DMS153 (cell line): ENCODE results near the gene ANXA2R.
A peak's percentile ranks its signal among the peaks of the same experiment; 100 is the strongest.
"Not testable (repeated sequence)": the region's sequence is repeated elsewhere in the genome, so short reads cannot be mapped to it uniquely, and the experiment has no call there.

ENCODE experiments used
- DNase-seq: peaks from one replicate; lab custom pipeline; 2025; lab: John Stamatoyannopoulos, UW

Gene ANXA2R, protein sequence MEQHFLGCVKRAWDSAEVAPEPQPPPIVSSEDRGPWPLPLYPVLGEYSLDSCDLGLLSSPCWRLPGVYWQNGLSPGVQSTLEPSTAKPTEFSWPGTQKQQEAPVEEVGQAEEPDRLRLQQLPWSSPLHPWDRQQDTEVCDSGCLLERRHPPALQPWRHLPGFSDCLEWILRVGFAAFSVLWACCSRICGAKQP

DNA sequence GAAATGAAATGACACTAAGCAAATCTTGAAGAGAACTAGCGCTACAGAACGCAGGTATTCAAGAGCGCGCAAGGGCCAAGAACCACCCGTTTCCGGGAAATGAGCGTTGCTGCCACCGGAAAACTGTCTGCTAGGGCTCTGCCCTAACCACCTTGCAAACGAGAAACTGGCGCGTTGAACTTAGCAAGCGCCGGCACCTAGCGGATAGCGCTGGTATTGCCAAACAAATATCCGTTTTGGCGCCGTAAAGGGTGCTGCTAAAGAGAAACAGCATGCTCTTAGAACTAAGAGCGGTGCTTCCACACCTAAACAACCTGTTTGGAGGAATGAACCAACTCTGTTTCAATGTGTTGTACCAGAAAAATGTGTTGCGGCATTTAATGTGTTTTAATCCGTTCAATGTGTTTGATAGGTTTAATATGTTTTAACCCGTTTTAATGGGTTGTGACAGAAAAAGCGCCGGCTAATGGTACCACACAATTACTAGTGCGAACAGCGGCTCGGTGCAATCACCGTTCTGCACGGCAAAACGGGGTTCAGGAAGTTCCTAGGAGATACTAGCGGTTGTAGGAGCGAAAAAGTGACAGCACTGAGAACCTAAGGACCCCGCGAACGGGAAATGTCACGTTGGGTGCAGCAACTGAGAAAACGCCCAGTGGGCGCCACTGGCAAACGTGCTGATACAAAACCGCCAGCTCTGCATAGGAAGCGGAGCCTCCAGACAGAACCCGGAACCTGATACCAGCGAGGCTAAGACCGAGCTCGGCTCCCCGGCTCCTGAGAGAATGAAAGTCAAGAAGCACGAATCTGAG, at the start of gene ANXA2R:
TSS of gene ANXA2R (minus strand) at position 33 of the 812 bp plus-strand sequence. CDS start 273 bp downstream, outside the sequence.
- peak; percentile 99 for DNase-seq

DNA sequence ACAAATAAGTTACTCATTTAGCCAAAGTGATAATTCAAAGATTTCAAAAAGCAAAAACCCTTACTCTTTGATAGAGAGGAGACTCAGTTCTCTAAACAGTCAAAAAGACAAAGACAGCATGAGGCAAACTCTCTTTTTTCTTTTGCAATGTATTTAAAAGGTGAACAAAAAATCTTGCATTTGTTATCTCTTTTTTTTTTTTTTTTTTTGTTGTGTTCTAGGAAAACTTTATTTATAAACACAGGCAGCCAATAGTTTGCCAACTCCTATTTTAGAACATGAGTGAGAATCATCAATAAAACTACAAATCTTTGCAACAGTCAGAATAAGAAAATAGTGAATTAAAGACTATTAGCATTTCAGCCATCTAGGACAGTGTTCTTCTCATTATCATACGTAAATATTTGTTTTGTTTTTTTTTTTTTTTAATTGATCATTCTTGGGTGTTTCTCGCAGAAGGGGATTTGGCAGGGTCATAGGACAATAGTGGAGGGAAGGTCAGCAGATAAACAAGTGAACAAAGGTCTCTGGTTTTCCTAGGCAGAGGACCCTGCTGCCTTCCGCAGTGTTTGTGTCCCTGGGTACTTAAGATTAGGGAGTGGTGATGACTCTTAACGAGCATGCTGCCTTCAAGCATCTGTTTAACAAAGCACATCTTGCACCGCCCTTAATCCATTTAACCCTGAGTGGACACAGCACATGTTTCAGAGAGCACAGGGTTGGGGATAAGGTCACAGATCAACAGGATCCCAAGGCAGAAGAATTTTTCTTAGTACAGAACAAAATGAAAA, 46.2 kb upstream of the ANXA2R start:
- DNase-seq, result not testable (repeated sequence)

DNA sequence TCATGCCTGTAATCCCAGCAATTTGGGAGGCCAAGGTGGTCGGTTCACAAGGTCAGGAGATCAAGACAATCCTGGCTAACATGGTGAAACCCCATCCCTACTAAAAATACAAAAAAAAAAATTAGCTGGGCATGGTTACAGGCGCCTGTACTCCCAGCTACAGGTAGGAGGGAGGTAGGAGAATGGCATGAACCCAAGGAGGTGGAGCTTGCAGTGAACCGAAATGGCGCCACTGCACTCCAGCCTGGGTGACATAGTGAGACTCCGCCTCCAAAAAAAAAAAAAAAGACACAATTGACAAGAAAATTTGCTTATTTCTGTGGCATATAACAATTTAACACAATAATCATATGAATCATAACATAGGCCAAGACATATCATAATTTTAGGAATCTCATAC, 45.3 kb upstream of the ANXA2R start:
- no peak for DNase-seq

DNA sequence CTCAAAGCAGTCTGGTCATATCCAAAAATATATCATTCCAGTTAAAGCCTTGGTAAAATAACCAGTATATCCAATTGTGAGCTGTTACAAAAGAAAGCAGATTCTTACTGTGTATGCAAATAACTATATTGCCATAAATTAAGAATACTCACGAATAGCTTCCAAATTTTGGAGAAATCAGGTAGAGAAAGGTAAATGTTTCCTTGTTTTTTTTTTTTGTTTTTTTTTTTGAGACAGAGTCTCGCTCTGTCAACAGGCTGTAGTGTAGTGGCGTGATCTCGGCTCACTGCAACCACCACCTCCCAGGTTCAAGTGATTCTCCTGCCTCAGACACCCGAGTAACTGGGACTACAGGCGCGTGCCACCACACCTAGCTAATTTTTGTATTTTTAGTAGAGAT, 44.3 kb upstream of the ANXA2R start:
- not testable (repeated sequence) for DNase-seq

DNA sequence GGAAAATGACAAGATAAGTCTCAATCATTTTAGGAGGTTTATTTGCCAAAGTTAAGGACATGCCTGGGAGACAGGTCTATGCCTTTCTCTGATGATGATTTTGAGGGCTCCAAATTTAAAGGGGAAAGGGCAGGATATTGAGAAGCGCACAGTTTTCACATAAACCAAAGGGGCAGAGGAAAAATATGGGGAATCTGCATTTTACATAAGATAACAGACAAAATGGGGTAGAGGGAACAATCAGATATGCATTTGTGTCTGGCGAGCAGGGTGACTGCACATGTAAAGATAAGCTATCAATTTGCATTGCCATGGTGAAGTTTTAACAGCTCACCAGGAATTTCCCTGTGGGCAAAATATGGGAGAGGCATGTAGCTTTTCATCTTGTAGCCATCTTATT, 41.2 kb upstream of the ANXA2R start:
- DNase-seq, result not testable (repeated sequence)

DNA sequence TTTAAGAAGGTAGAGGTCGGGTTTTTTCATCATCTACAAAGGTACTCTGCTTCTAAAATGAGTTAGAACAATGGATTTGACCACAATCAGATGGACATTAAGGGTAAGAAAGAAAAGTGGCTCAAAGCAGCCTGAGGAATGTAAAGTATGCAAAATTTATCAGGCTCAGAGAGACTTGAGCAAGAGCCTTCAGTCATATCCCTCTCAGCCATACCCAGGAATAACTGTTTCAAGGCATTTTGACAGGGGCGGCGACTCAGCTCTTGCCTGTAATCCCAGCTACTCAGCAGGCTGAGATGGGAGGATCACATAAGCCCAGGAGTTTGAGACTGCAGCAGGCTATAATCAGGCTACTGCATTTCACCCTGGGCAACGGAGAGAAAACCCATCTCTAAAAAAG, 38.8 kb upstream of the ANXA2R start:
- no peak for DNase-seq

DNA sequence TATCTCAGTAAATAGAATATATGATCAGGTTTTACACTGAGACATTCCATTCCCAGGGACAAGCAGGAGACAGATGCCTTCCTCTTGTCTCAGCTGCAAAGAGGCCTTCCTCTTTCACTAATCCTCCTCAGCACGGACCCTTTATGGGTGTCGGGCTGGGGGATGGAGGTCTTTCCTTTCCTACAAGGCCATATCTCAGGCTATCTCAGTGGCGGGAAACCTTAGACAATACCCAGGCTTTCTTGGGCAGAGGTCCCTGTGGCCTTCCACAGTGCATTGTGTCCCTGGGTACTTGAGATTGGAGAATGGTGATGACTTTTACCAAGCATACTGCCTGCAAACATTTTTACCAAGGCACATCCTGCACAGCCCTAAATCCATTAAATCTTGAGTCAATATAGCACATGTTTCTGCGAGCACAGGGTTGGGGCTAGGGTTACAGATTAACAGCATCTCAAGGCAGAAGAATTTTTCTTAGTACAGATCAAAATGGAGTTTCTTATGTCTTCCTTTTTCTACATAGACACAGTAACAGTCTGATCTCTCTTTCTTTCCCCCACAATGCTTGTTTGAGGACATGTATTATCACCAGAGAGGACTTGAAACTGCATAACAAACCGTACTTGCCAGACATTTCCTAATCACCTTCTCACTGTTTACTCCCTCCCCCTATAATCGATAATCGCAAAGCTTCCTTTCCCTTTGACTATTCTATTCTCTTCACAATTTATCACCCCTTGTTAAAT, 37.5 kb upstream of the ANXA2R start:
- DNase-seq, result not testable (repeated sequence)

DNA sequence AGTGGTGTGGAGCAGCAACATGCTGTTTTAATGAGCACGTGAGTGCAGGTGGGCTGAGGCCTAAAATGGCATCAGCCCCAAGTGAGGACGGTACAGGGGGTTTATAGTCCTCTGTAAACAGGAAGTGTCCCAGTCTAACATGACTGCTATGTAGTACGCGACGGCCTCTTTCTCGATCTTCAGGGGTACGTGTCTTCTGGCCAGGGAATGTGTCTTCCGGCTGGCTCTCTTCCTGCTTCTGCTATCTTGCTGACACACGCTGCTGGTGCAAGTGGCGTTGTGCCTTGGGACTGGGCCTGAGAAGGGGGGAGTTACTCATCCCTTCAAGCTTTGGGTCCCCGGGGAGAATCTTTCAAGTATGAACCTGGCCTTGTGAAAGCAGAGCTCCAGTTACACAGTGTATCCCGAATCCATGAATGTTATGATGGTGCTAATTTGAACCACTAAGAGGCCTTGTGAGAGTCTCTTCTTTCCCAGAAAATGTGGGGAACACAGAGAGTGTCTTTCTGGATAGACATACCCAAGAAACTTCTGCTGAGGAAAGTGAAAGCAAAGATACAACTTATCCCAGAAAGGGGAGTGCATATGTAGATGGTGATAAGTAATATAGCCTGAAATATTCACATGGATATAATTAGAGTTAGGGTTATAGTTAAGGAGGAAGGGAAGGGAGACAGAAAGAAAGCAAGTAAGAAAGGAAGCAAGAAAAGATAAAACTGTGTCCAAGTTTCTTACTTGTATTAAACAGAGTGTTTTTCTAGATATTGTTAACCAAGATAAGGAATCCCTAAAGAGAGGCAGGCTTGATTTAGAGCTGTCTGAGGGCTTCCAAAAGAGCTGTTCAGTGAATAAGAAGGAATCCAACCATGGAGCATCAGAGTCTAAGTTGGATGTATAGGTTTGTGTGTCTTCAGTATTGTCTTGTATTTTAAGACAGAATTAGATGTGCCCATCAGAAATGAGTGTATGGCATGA, 35.5 kb upstream of the ANXA2R start:
- DNase-seq, result no peak

DNA sequence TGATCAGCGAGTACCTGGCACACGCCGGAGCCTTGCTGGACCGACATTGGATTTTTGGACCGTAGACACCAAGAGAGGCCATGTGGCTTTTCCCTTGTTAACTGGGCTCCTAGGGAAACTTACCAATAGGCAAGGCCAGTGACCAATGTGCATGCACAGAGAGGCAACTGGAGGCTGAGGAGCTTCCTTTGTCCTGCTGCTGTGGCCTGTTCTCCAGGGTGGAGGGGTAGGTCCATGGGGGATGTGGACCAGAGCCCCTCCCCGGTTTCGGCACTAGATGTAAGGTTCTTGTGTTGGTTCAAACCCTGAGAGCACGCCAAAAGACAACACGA, 34.8 kb upstream of the ANXA2R start:
- DNase-seq, result no peak

DNA sequence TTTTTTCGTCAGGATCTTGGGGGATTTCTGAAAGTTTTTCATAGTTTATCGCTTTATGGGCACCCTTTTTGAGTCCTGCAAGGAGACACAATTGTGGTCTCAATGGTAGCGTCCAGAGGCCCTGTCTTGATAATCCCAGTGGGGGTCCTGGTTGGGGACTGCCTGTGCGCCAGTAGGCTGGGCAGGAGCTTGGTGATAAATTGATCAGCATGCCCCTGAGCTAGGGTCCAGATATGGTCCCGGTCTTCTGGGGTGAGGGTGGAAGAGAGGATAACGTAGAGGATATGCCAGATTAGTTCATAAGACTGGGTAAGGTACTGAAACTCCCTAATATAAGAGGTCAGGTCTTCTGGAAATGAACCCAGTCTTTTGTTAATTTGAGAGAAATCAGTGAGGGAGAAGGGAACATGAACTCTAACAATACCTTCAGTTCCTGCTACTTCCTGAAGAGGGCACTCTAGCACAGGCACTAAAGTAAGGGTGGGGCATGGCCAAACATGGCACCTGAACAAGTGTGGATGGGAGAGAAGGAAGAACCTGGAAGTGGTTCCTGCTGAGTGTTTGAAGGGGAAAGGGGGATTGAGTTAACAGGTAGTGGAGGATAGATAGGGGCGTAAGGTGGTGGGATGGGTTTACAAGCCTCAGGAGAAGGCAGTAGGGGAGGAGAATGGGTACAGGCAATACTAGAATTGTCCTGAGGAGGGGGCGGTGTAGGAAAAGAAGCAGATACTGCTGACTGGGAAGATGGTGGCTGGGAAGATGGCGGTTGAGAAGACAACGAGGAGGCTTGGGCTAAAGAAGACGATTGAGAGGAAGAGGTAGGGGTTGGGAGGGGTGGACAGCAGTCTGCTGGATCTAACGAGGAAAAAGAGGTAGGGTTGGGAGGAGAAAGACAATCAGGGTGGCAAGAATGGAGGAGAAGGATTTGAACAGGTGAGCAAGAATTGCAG, 33.8 kb upstream of the ANXA2R start:
- DNase-seq, result peak; percentile 55

DNA sequence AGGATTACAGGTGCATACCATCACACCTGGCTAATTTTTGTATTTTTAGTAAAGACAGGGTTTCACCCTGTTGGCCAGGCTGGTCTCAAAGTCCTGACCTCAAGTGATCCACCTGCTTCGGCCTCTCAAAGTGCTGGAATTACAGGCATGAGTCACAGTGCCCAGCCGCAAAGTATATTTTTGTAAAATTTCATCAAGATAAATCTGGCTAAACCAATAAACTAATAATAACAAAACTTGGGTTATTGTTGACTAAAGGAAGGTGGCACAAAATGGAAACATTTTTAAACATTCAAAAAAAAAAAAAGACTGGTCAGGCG, 29.2 kb upstream of the ANXA2R start:
- DNase-seq, result not testable (repeated sequence)

DNA sequence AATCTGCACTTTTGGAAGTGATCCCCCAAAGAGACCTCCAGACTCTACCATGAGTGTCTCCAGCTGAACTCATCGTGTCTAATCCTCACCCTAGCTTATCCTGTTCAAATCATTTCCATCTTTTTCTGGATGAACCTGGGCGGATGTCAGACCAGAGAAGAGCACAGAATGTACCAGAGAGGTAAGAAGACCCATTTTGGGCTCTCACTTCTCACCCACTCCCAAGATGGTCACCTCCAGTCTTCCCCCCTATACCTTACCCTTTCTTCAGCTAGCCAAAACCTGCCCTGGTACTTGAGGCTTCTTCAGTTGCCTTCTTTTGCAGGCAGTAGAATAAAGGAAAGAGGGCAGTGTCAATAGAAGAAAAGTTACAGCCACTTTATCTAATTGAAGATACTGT, 27.9 kb upstream of the ANXA2R start:
- no peak for DNase-seq

DNA sequence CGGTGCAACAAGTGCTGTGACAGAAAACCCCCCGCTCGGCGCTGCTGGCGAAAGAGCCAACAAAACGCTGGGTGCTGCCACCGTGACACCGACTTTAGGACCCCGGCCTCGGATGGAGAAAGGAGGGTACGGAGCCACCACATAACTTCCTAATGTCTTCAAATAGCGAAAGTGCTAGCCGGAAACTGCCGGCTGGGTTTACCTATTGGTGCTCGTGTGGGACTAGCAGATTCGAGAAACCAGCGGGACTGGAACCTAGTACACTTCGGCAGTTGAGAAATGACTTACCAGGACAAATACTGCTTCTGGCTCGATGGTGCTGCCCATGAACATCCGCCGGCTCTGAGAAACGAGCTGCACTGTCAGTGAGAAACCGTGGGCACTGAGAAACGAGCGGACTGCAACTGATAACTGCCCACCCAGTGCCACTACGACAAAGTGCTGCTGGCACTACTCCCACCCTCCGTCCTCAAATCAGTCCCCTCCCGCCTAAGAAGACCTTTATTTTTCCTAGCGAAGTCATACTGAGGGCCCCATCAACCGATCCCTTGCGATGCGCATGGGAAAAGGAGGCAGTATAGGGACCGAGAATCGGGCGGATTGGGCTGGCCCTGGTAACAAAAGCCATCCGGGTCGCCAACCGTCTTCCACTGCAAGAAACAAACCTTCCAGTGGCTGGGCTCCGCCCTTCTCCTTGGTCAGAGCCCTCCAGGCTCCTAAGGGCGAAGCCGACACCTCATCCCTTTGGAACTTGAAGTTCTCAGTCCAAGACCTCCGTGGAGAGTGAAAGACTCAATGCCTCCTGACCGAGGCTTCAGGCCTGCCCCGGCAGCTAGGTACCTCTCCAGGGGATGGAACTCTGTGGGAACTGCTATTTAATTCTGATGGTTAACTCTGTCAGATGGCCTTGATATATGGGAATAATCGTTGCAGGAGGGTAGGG, 27.0 kb upstream of the ANXA2R start:
- peak; percentile 85 for DNase-seq

DNA sequence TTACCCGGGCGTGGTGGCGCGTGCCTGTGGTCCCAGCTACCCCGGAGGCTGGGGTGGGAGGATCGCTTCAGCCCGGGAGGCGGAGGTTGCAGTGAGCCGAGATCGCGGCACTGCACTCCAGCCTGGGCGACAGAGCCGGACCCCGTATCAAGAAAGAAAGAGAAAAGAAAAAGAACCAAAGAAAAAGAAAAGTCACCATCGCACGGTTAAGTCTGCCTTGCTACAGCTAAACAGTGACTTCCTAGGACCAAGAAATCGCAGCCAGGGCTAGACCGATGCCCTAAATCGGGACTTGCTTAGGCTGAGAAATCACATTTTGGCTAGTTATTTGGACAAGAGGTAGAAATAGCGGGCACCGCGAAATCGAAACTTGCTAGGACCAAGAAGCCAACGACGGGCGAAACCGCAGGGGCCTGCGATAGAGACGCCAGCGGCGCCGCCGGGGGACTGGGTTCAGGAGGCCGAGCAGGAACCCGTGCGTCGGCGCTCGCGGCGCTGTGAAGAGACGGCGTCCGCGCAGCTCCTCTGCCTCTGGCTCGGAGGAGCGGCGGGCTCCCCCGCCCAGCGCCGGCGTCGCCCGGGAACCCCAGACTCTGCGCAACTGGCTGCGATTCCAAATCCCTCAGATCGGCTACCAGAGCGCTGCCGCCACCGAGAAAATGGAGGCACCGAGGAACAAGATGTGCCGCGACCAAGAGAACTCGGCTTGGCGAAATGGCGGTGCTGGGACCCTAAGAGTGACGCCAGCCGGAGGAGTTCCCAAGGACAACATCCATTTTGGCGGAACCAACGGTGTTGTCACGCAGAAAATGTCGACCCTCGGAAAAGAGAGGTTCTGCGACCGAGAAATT, 26.1 kb upstream of the ANXA2R start:
- DNase-seq, result peak; percentile 76

DNA sequence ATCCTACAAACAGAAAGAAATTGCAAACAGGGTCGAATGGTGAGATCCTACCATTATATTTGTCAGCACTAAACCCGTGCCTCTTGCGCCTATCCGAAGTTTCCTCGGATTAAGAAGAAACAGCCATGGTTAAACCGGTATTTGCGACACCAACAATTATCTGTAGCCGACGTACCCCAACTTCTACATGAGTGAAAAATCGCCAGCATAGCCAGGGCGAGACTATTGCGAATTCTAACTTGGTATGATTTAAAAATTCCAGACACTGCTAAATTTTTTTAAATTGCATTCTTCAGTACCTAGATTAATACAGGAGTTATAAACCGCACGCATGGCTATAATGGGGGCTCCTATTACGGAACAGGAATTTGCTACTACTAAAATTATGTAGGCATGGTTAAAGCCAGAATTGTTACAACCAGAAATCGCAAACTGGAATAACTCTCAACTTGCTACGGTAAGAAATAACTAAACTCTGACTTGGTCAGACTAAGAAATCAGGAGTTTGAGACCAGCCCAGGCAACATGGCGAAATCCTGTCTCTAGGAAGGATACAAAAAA, 25.3 kb upstream of the ANXA2R start:
- DNase-seq, result no peak

DNA sequence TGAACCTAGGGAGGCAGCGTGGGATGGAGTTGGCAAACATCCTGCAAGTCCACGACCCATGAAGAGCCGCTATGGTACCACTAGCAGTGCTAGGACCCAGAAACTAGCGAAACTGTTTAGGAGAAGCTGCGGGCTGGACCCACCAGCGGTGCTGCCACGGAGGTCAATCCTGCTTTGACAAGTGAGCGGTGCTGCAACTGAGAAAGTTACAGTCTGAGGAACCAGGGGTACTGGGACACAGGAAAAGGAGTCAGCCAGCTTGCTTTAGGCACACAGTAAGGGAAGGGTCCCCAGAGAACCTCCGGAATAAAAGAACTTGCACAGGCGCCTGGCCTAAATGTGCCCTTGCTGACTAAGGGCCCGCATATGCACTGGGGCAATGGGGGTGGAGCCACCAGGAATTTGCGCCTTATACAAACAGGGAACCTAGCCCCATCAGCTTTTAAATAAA, 23.6 kb upstream of the ANXA2R start:
- DNase-seq, result no peak

DNA sequence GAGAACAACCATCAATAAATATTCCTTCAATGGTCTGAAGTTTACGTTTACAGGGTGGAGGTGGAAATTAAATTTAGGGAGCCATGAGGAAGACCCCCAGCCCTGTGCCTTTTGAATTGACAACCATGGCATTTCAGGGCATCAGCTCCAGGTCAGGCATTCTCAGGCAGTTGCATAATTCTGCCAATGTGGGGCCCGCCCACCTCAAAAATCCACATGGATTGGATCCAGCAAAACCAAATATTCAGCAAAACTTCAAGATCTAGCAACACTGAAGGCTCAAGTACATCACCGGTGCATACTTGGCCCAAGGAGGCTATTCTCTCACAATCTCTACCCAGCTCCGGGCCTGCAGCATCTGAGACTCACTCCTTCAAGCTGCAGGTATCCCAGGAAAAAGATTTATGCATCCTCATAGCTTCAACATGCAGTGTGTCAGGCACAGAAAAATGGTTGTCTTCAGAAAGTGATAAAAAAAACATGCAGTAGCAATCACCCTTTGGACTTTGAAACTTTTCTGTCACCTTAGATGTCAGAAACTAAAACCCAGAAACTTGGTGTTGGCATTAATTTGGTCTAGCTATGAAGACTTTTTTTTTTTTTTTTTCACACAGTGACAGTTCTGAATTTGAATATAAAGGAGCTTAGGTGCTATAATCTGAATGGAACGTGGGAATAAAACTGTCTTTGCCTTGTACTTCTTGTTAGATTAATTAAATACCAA, 21.4 kb upstream of the ANXA2R start:
- no peak for DNase-seq
